H1 (cell line): ENCODE results near the gene FGF12. TPM values are rescaled to one million over a fixed set of nuclear protein-coding genes. Genes with fewer than 3 reads are reported as not detected.

Source experiments
- CTCF ChIA-PET: fragments of 300-600 bp; sonication (Branson Sonifier 250); formaldehyde crosslinking; loops from one replicate; lab custom pipeline; 2021; ENCODE audit not compliant: partially characterized antibody; lab: Charles Lee
- POLR2A ChIA-PET: fragments of 300-600 bp; sonication (Branson Sonifier 250); formaldehyde crosslinking; loops from one replicate; lab custom pipeline; 2021; ENCODE audit warnings: inconsistent platforms; ENCODE audit not compliant: partially characterized antibody; lab: Charles Lee
- DNase-seq, 2 experiments: peaks; one replicate each; pipeline versions ENCODE4 v3.0.0 to v3.0.0-alpha.2; 2010 to 2022; ENCODE audit warnings: low spot score in 2 of 2, low read depth in 1 of 2, mixed read lengths in 1 of 2
- FAIRE-seq: peaks from 2 replicates; lab custom pipeline; 2011; peaks lifted over from hg19 to GRCh38; lab: Jason Lieb, UNC
- H2AFZ ChIP-seq: 2 replicates; pipeline ENCODE4 v1.8.1; 2012; ENCODE audit warnings: low read length, inconsistent platforms
- H2AK5ac ChIP-seq: 2 replicates; pipeline ENCODE4 v1.6.1; 2013; ENCODE audit warnings: low read depth, low read length
- H2BK120ac ChIP-seq: replicated peaks from 2 replicates; pipeline ENCODE3; 2013; ENCODE audit warnings: low read depth, low read length, inconsistent platforms
- H2BK12ac ChIP-seq: 2 replicates; pipeline ENCODE4 v1.6.1; 2013; ENCODE audit warnings: low read depth, low read length
- H2BK15ac ChIP-seq: 2 replicates; pipeline ENCODE4 v1.6.1; 2013; ENCODE audit warnings: low read length
- H2BK20ac ChIP-seq: 2 replicates; pipeline ENCODE4 v1.6.1; 2013; ENCODE audit warnings: low read length
- H2BK5ac ChIP-seq: 2 replicates; pipeline ENCODE4 v1.6.1; 2013; ENCODE audit warnings: low read depth, low read length
- H3K14ac ChIP-seq: 2 replicates; pipeline ENCODE4 v1.6.1; 2013; ENCODE audit warnings: inconsistent platforms; ENCODE audit not compliant: insufficient read length
- H3K18ac ChIP-seq: 2 replicates; pipeline ENCODE4 v1.6.1; 2013; ENCODE audit warnings: low read length; ENCODE audit errors: extremely low read depth
- H3K23ac ChIP-seq: 2 replicates; pipeline ENCODE4 v1.6.1; 2013; ENCODE audit warnings: inconsistent platforms; ENCODE audit not compliant: insufficient read length
- H3K23me2 ChIP-seq: 2 replicates; pipeline ENCODE4 v1.6.1; 2013; ENCODE audit warnings: low read depth, low read length
- H3K27ac ChIP-seq: 2 replicates; pipeline ENCODE4 v1.6.1; 2011; ENCODE audit warnings: low read depth, low read length, inconsistent platforms
- H3K27me3 ChIP-seq, 4 experiments: replicated peaks in 1 of 4; 1 replicate in 1 of 4; 2 replicates in 3 of 4; pipeline versions ENCODE4 v1.6.1 to v1.8.1; 2011 to 2013; ENCODE audit warnings: low read length in 3 of 4, mild to moderate bottlenecking in 3 of 4, inconsistent platforms in 2 of 4, mixed read lengths in 2 of 4, moderate library complexity in 1 of 4; ENCODE audit not compliant: control insufficient read depth in 3 of 4, insufficient read depth in 3 of 4; ENCODE audit errors: extremely low read depth in 1 of 4
- H3K36me3 ChIP-seq, 4 experiments: 2 replicates each; pipeline versions ENCODE4 v1.6.1 to v1.8.1; 2011 to 2013; ENCODE audit warnings: mild to moderate bottlenecking in 4 of 4, low read length in 3 of 4, moderate library complexity in 2 of 4, control low read depth in 1 of 4, inconsistent platforms in 1 of 4; ENCODE audit not compliant: insufficient read depth in 4 of 4, control insufficient read depth in 2 of 4
- H3K4ac ChIP-seq: replicated peaks from 2 replicates; pipeline ENCODE3; 2013; ENCODE audit warnings: low read length, low read depth, mixed read lengths, inconsistent platforms; ENCODE audit not compliant: insufficient read length
- H3K4me1 ChIP-seq, 4 experiments: replicated peaks in 1 of 4; 1 replicate in 1 of 4; 2 replicates in 3 of 4; pipeline versions ENCODE4 v1.6.1 to v1.8.1; 2011 to 2013; ENCODE audit warnings: low read length in 3 of 4, inconsistent platforms in 2 of 4, mixed read lengths in 1 of 4; ENCODE audit not compliant: insufficient read depth in 4 of 4, control insufficient read depth in 3 of 4
- H3K4me2 ChIP-seq, 2 experiments: 2 replicates each; pipeline versions ENCODE4 v1.6.1 to v1.8.1; 2011 to 2013; ENCODE audit warnings: low read depth in 2 of 2, low read length in 2 of 2, control low read depth in 1 of 2, inconsistent platforms in 1 of 2, mild to moderate bottlenecking in 1 of 2; ENCODE audit not compliant: insufficient read depth in 1 of 2
- H3K4me3 ChIP-seq, 4 experiments: fragments of 200-600, 300-600 bp in 1 of 4; sonication (generic), shearing (Covaris generic), sonication (Bioruptor Twin) in 1 of 4; 2 replicates each; pipeline versions ENCODE4 v1.5.1 to v1.8.1; 2011 to 2016; ENCODE audit warnings: low read length in 4 of 4, low read depth in 3 of 4, control low read depth in 2 of 4, inconsistent platforms in 2 of 4, mild to moderate bottlenecking in 2 of 4, mixed read lengths in 1 of 4, moderate library complexity in 1 of 4; ENCODE audit not compliant: insufficient read depth in 2 of 4; ENCODE audit errors: extremely low read depth in 1 of 4
- H3K56ac ChIP-seq: replicated peaks from 2 replicates; pipeline ENCODE3; 2013; ENCODE audit warnings: low read depth, mild to moderate bottlenecking, mixed read lengths, low read length, inconsistent platforms; ENCODE audit not compliant: insufficient read length
- H3K79me1 ChIP-seq: 2 replicates; pipeline ENCODE4 v1.6.1; 2013; ENCODE audit warnings: low read depth, low read length, control low read depth
- H3K79me2 ChIP-seq, 2 experiments: 2 replicates each; pipeline versions ENCODE4 v1.6.1 to v1.8.1; 2012 to 2013; ENCODE audit warnings: low read length in 2 of 2, mild to moderate bottlenecking in 2 of 2, inconsistent platforms in 1 of 2; ENCODE audit not compliant: insufficient read depth in 2 of 2, control insufficient read depth in 1 of 2
- H3K9ac ChIP-seq, 4 experiments: replicated peaks in 1 of 4; 1 replicate in 1 of 4; 2 replicates in 3 of 4; pipeline versions ENCODE4 v1.6.1 to v1.8.1; 2011 to 2013; ENCODE audit warnings: low read depth in 3 of 4, low read length in 3 of 4, control low read depth in 2 of 4, mild to moderate bottlenecking in 2 of 4, moderate library complexity in 2 of 4, inconsistent platforms in 1 of 4; ENCODE audit errors: extremely low read depth in 1 of 4
- H3K9me3 ChIP-seq, 2 experiments: 2 replicates each; pipeline versions ENCODE4 v1.6.1 to v1.8.1; 2012 to 2013; ENCODE audit warnings: mild to moderate bottlenecking in 2 of 2, moderate library complexity in 2 of 2, control low read depth in 1 of 2, inconsistent platforms in 1 of 2, low read depth in 1 of 2, low read length in 1 of 2, mixed read lengths in 1 of 2; ENCODE audit not compliant: insufficient read depth in 2 of 2
- H4K20me1 ChIP-seq, 2 experiments: replicated peaks in 1 of 2; 2 replicates each; pipeline versions ENCODE3 to v1.8.1; 2011 to 2013; ENCODE audit warnings: inconsistent platforms in 2 of 2, low read length in 2 of 2, mild to moderate bottlenecking in 1 of 2; ENCODE audit not compliant: insufficient read depth in 2 of 2, control insufficient read depth in 1 of 2
- H4K5ac ChIP-seq: 2 replicates; pipeline ENCODE4 v1.6.1; 2013; ENCODE audit warnings: low read length, low read depth, mixed read lengths, inconsistent platforms; ENCODE audit not compliant: insufficient read length
- H4K8ac ChIP-seq: 2 replicates; pipeline ENCODE4 v1.8.0; 2013; ENCODE audit warnings: mild to moderate bottlenecking, moderate library complexity, low read length, inconsistent platforms; ENCODE audit not compliant: insufficient read depth; ENCODE audit errors: extremely low read depth
- H4K91ac ChIP-seq: replicated peaks from 2 replicates; pipeline ENCODE3; 2013; ENCODE audit warnings: low read length, mixed read lengths, inconsistent platforms; ENCODE audit not compliant: insufficient read length
- ATF3 ChIP-seq: IDR thresholded peaks from 2 replicates; pipeline ENCODE4 v1.6.1; 2011; ENCODE audit warnings: low read depth, mild to moderate bottlenecking, low read length; ENCODE audit not compliant: insufficient read depth
- GTF2F1 ChIP-seq: IDR thresholded peaks from 2 replicates; pipeline ENCODE4 v1.6.1; 2012; ENCODE audit warnings: low read depth, low read length, improper control_type of control experiment, borderline replicate concordance
- KDM4A ChIP-seq: IDR thresholded peaks from one replicate; pipeline ENCODE4 v1.7.1; 2012; ENCODE audit warnings: low read depth, mild to moderate bottlenecking, moderate library complexity, low read length, inconsistent platforms; ENCODE audit not compliant: severe bottlenecking
- MAX ChIP-seq: IDR thresholded peaks from 2 replicates; pipeline ENCODE4 v1.6.1; 2012; ENCODE audit warnings: inconsistent platforms
- NANOG ChIP-seq: IDR thresholded peaks from 2 replicates; pipeline ENCODE4 v1.6.1; 2011; ENCODE audit warnings: low read length, low read depth, mild to moderate bottlenecking, inconsistent platforms; ENCODE audit not compliant: insufficient read depth, poor library complexity, severe bottlenecking
- RFX5 ChIP-seq: IDR thresholded peaks from 2 replicates; pipeline ENCODE4 v1.6.1; 2011; ENCODE audit warnings: low read depth, low read length, improper control_type of control experiment, borderline replicate concordance
- RXRA ChIP-seq: IDR thresholded peaks from 2 replicates; pipeline ENCODE4 v1.6.1; 2011; ENCODE audit warnings: low read depth, mild to moderate bottlenecking, low read length, moderate library complexity; ENCODE audit not compliant: insufficient read depth
- SAP30 ChIP-seq: fragments of 300-600 bp; sonication (generic); IDR thresholded peaks from 2 replicates; pipeline ENCODE4 v1.7.1; 2012; ENCODE audit warnings: low read length, moderate library complexity, mild to moderate bottlenecking, inconsistent platforms; ENCODE audit not compliant: insufficient read depth, insufficient replicate concordance
- SIN3A ChIP-seq, 2 experiments: IDR thresholded peaks in 1 of 2; conservative IDR thresholded peaks in 1 of 2; 2 replicates each; pipeline ENCODE4 v1.6.1; 2011 to 2012; ENCODE audit warnings: low read length in 2 of 2, improper control_type of control experiment in 1 of 2, low read depth in 1 of 2, mild to moderate bottlenecking in 1 of 2
- SIX5 ChIP-seq: IDR thresholded peaks from 2 replicates; pipeline ENCODE4 v1.6.1; 2011; ENCODE audit warnings: mild to moderate bottlenecking, low read depth, low read length
- SP1 ChIP-seq: IDR thresholded peaks from 2 replicates; pipeline ENCODE4 v1.6.1; 2011; ENCODE audit warnings: low read depth, low read length
- SRF ChIP-seq: IDR thresholded peaks from 2 replicates; pipeline ENCODE4 v1.6.1; 2011; ENCODE audit warnings: mild to moderate bottlenecking, low read depth, low read length, moderate library complexity
- TAF7 ChIP-seq: optimal IDR thresholded peaks from 2 replicates; pipeline ENCODE3; 2011; ENCODE audit warnings: low read depth, mild to moderate bottlenecking, inconsistent platforms, low read length, moderate library complexity, borderline replicate concordance
- WGBS, 2 experiments: shearing (Covaris generic) in 1 of 2; methylation state at CpG; one replicate each; pipeline versions ENCODE4 v1.1.6 to v1.1.7; 2013 to 2015; ENCODE audit warnings: low lambda C conversion rate in 2 of 2, mixed read lengths in 2 of 2, inconsistent platforms in 1 of 2, low coverage in 1 of 2, missing lambda C conversion rate in 1 of 2; ENCODE audit not compliant: insufficient replicate concordance in 2 of 2, insufficient coverage in 1 of 2, insufficient read length in 1 of 2; ENCODE audit errors: extremely low coverage in 1 of 2, missing lambda C conversion rate in 1 of 2; 5-methylcytosine and 5-hydroxymethylcytosine counted together
- polyA plus RNA-seq, 7 experiments: library from polyadenylated mRNA; depleted of rRNA in 3 of 7; stranded (reverse) in 5 of 7; unstranded in 2 of 7; fragments of >200 nt in 5 of 7; fragments of 200-250 nt in 2 of 7; gene quantifications; 1 replicate in 5 of 7; 2 replicates in 1 of 7; 4 replicates in 1 of 7; pipeline versions ENCODE4 v1.2.1 to v1.2.3, GENCODE V29; 2011 to 2013; ENCODE audit warnings: missing spikeins in 2 of 7, mixed read lengths in 2 of 7
- total RNA-seq: library from RNA; stranded (reverse); fragmentation: NEBNext Ultra II Directional; extraction: Animal tissue kit (Norgen Biotek cat#: 25700); gene quantifications from 2 replicates; pipeline ENCODE4 v1.2.1, GENCODE V29; 2021

Gene FGF12
- total and polyA plus RNA-seq, 2 of the 8 experiments (the other 6 are each of a cell fraction or from before 2014, with no cell fraction given): 4.1 to 16.6 TPM

- no peak overlapping the region for H3K27ac ChIP-seq
- no peak overlapping the region for H3K4me2 ChIP-seq
- H3K79me2 ChIP-seq: no peaks in the 10 kb centered on the region
- no peak overlapping the region for H4K8ac ChIP-seq
- H4K91ac ChIP-seq: no peak overlapping the region
- H2BK5ac ChIP-seq: no peak overlapping the region
- no peaks in the 10 kb centered on the region for H3K4me1 ChIP-seq
- no peak overlapping the region for H3K56ac ChIP-seq
- H2BK15ac ChIP-seq: no peak overlapping the region
- no peaks in the 10 kb centered on the region for H3K79me1 ChIP-seq
- DNase-seq (no peak), FAIRE-seq (no peak)
- no peak overlapping the region for H4K5ac ChIP-seq
- no peak overlapping the region for H3K14ac ChIP-seq
- no peaks in the 10 kb centered on the region for H3K9me3 ChIP-seq
- no peak overlapping the region for H2BK20ac ChIP-seq
- no peak overlapping the region for H3K4me3 ChIP-seq
- no peak overlapping the region for H3K9ac ChIP-seq
- H3K36me3 ChIP-seq: no peaks in the 10 kb centered on the region
- CTCF ChIA-PET: no interaction called here
- POLR2A ChIA-PET: no interaction called here
- H2AFZ ChIP-seq: no peak overlapping the region
- no peak overlapping the region for H2AK5ac ChIP-seq
- no peaks in the 10 kb centered on the region for H4K20me1 ChIP-seq
- H3K23ac ChIP-seq: no peak overlapping the region
- H3K18ac ChIP-seq: no peak overlapping the region
- no peaks in the 10 kb centered on the region for H3K27me3 ChIP-seq
- no peak overlapping the region for H2BK12ac ChIP-seq
- no peak overlapping the region for H3K4ac ChIP-seq
- H2BK120ac ChIP-seq: no peak overlapping the region
- 95% methylated on average over 4 of the region's 4 CpGs; no CpG with 5 or more reads in 1 of the 2 experiments for WGBS, 2 experiments
- H3K23me2 ChIP-seq: no peaks in the 10 kb centered on the region; the same call in 1 of the 2 replicates
- no peak for TF ChIP-seq KDM4A
- TF ChIP-seq SIX5: no peak
- no peak for TF ChIP-seq SRF
- TF ChIP-seq RFX5: no peak
- TF ChIP-seq MAX: no peak
- TF ChIP-seq SP1: no peak
- TF ChIP-seq TAF7: no peak
- no peak for TF ChIP-seq SAP30
- no peak for TF ChIP-seq RXRA
- TF ChIP-seq GTF2F1: no peak
- TF ChIP-seq ATF3: no peak
- TF ChIP-seq NANOG: no peak
- no peak for TF ChIP-seq SIN3A (conservative IDR thresholded peaks at IDR 0.05 in 1 of 2, IDR thresholded peaks at IDR 0.05 in 1 of 2; ENCODE audit: low read depth in 1 of 2, low read length in 2 of 2)
Observed at GRCh38 chr3:192490720-192491119, 236.6 kb downstream of the FGF12 start.
